Stimulated activated CD4-positive, alpha-beta T cell treated with anti-CD3 and anti-CD28 coated beads, Interleukin-1b, Interleukin-23, amount 100 ng/mL, for 4 hours (primary cell): ENCODE results near the gene ARHGEF16.
A peak's percentile ranks its signal among the peaks of the same experiment; 100 is the strongest.

Source experiments
- DNase-seq, 2 donors: peaks; one replicate each; pipeline ENCODE4 v3.0.0-alpha.2; 2020; ENCODE audit warnings: low read depth in 2 of 2

ARHGEF16 gene

GRCh38 chr1:3481836-3482375, 27.4 kb downstream of the ARHGEF16 start:
- no peak for DNase-seq

GRCh38 chr1:3482378-3482849, 27.9 kb downstream of the ARHGEF16 start:
- no peak for DNase-seq

- no peak for DNase-seq
Measured at GRCh38 chr1:3483380-3483779, 28.9 kb downstream of the ARHGEF16 start.

GRCh38 chr1:3483801-3484444, 29.5 kb downstream of the ARHGEF16 start:
- peak; percentile 8 to 32 for DNase-seq

GRCh38 chr1:3485016-3485415, 30.6 kb downstream of the ARHGEF16 start:
- DNase-seq = no peak

- no peak for DNase-seq
Measured at GRCh38 chr1:3488432-3488831, 34.0 kb downstream of the ARHGEF16 start.

GRCh38 chr1:3490046-3490745, 35.7 kb downstream of the ARHGEF16 start:
- DNase-seq = no peak

GRCh38 chr1:3491291-3492246, 37.1 kb downstream of the ARHGEF16 start:
- DNase-seq = peak; percentile 82 to 88

GRCh38 chr1:3492545-3493246, 38.2 kb downstream of the ARHGEF16 start:
- DNase-seq = no peak

- no peak for DNase-seq
Measured at GRCh38 chr1:3494321-3495308, 40.1 kb downstream of the ARHGEF16 start.

GRCh38 chr1:3495776-3496745, 41.6 kb downstream of the ARHGEF16 start:
- DNase-seq = no peak

- DNase-seq = no peak
Measured at GRCh38 chr1:3496916-3497315, 42.5 kb downstream of the ARHGEF16 start.

GRCh38 chr1:3497521-3497920, 43.1 kb downstream of the ARHGEF16 start:
- DNase-seq = no peak

GRCh38 chr1:3498246-3498930, 43.9 kb downstream of the ARHGEF16 start:
- no peak for DNase-seq

GRCh38 chr1:3498986-3499385, 44.5 kb downstream of the ARHGEF16 start:
- DNase-seq = no peak

- DNase-seq = no peak
Measured at GRCh38 chr1:3499611-3500010, 45.1 kb downstream of the ARHGEF16 start.

- DNase-seq = no peak
Measured at GRCh38 chr1:3500265-3500835, 45.9 kb downstream of the ARHGEF16 start.

GRCh38 chr1:3501437-3501836, 47.0 kb downstream of the ARHGEF16 start:
- DNase-seq = no peak
